Measurements from ENCODE around the gene CDR2L. TPM values are rescaled to one million over a fixed set of nuclear protein-coding genes. Genes with fewer than 3 reads are reported as not detected.

Gene CDR2L
- total and polyA plus RNA-seq, 4 donors: 8.5 to 19.0 (median 11.2) TPM

GRCh38 chr17:74992223-74992622 is 4.8 kb downstream of the CDR2L start:
- peaks cover 0 to 1% (median 0%) of the 10 kb centered on the region in 4 donors for H3K36me3 ChIP-seq (ENCODE audit: control insufficient read depth in 4 of 4, insufficient read depth in 4 of 4, low read length in 4 of 4)
- H3K4me1 ChIP-seq (ENCODE audit: control insufficient read depth in 5 of 5, insufficient read depth in 5 of 5, low read length in 5 of 5): peaks cover 0 to 17% (median 5%) of the 10 kb centered on the region in 5 donors
- no peak overlapping the region for H3K4me3 ChIP-seq
- no peaks in the 10 kb centered on the region for H3K27me3 ChIP-seq (ENCODE audit: control insufficient read depth in 3 of 3, insufficient read depth in 3 of 3, low read length in 2 of 3)
- ATAC-seq (ENCODE audit: insufficient read depth, low FRiP score): no peak
- no peak overlapping the region for H3K9ac ChIP-seq (ENCODE audit: insufficient read depth in 1 of 2, low read length in 2 of 2)
- H3K9me3 ChIP-seq (ENCODE audit: control insufficient read depth in 4 of 4, insufficient read depth in 3 of 4, low read length in 3 of 4): no peaks in the 10 kb centered on the region
- TF ChIP-seq CTCF (IDR thresholded peaks at IDR 0.05; ENCODE audit: control extremely low read depth, extremely low read depth): no peak
- DNase-seq: no peak
- peak overlapping the region in 1 of 2 donors; percentile 65 for H3K27ac ChIP-seq (ENCODE audit: low read depth in 1 of 2, low read length in 1 of 2)
- 34 to 44% methylated on average over 2 of the region's 2 CpGs for WGBS, 2 donors

GRCh38 chr17:74994440-74994839 is 7.0 kb downstream of the CDR2L start:
- Histone ChIP-seq H3K27me3 (ENCODE audit: control insufficient read depth in 3 of 3, insufficient read depth in 3 of 3, low read length in 2 of 3) (no peaks in the 10 kb centered on the region), H3K36me3 (ENCODE audit: control insufficient read depth in 4 of 4, insufficient read depth in 4 of 4, low read length in 4 of 4) (peaks cover 0 to 1% (median 0%) of the 10 kb centered on the region in 4 donors), H3K9me3 (ENCODE audit: control insufficient read depth in 4 of 4, insufficient read depth in 3 of 4, low read length in 3 of 4) (no peaks in the 10 kb centered on the region), H3K4me3 (no peak overlapping the region), H3K4me1 (ENCODE audit: control insufficient read depth in 5 of 5, insufficient read depth in 5 of 5, low read length in 5 of 5) (peaks cover 0 to 5% (median 0%) of the 10 kb centered on the region in 5 donors), H3K9ac (ENCODE audit: insufficient read depth in 1 of 2, low read length in 2 of 2) (no peak overlapping the region), H3K27ac (ENCODE audit: low read depth in 1 of 2, low read length in 1 of 2) (no peak overlapping the region)
- 85 to 87% methylated on average over 7 of the region's 7 CpGs for WGBS, 2 donors
- DNase-seq (no peak), ATAC-seq (ENCODE audit: insufficient read depth, low FRiP score) (no peak)
- no peak for TF ChIP-seq CTCF (IDR thresholded peaks at IDR 0.05; ENCODE audit: control extremely low read depth, extremely low read depth)

- Histone ChIP-seq H3K36me3 (ENCODE audit: control insufficient read depth in 4 of 4, insufficient read depth in 4 of 4, low read length in 4 of 4) (no peaks in the 10 kb centered on the region), H3K9ac (ENCODE audit: insufficient read depth in 1 of 2, low read length in 2 of 2) (no peak overlapping the region), H3K4me1 (ENCODE audit: control insufficient read depth in 5 of 5, insufficient read depth in 5 of 5, low read length in 5 of 5) (peaks cover 0 to 2% (median 0%) of the 10 kb centered on the region in 5 donors), H3K27me3 (ENCODE audit: control insufficient read depth in 3 of 3, insufficient read depth in 3 of 3, low read length in 2 of 3) (no peaks in the 10 kb centered on the region), H3K9me3 (ENCODE audit: control insufficient read depth in 4 of 4, insufficient read depth in 3 of 4, low read length in 3 of 4) (no peaks in the 10 kb centered on the region), H3K4me3 (no peak overlapping the region), H3K27ac (ENCODE audit: low read depth in 1 of 2, low read length in 1 of 2) (no peak overlapping the region)
- no peak for ATAC-seq (ENCODE audit: insufficient read depth, low FRiP score)
- no peak for TF ChIP-seq CTCF (IDR thresholded peaks at IDR 0.05; ENCODE audit: control extremely low read depth, extremely low read depth)
- no peak for DNase-seq
- WGBS, 2 donors: 84 to 86% methylated on average over 5 of the region's 5 CpGs
Observed at GRCh38 chr17:74995847-74996246, 8.4 kb downstream of the CDR2L start.

GRCh38 chr17:74998783-74999182 is 11.4 kb downstream of the CDR2L start:
- TF ChIP-seq CTCF (IDR thresholded peaks at IDR 0.05; ENCODE audit: control extremely low read depth, extremely low read depth): no peak
- 69 to 72% methylated on average over 6 of the region's 6 CpGs for WGBS, 2 donors
- ATAC-seq (ENCODE audit: insufficient read depth, low FRiP score) (no peak), DNase-seq (no peak)
- Histone ChIP-seq H3K27ac (ENCODE audit: low read depth in 1 of 2, low read length in 1 of 2) (no peak overlapping the region), H3K4me3 (no peak overlapping the region), H3K9me3 (ENCODE audit: control insufficient read depth in 4 of 4, insufficient read depth in 3 of 4, low read length in 3 of 4) (no peaks in the 10 kb centered on the region), H3K27me3 (ENCODE audit: control insufficient read depth in 3 of 3, insufficient read depth in 3 of 3, low read length in 2 of 3) (no peaks in the 10 kb centered on the region), H3K9ac (ENCODE audit: insufficient read depth in 1 of 2, low read length in 2 of 2) (no peak overlapping the region), H3K36me3 (ENCODE audit: control insufficient read depth in 4 of 4, insufficient read depth in 4 of 4, low read length in 4 of 4) (peaks cover 4 to 20% (median 8%) of the 10 kb centered on the region in 4 donors), H3K4me1 (ENCODE audit: control insufficient read depth in 5 of 5, insufficient read depth in 5 of 5, low read length in 5 of 5) (no peaks in the 10 kb centered on the region)

Data from lung (tissue), 12 donors.